H1 (cell line): ENCODE data around the gene FOXF1. TPM values are rescaled to one million over a fixed set of nuclear protein-coding genes. Genes with fewer than 3 reads are reported as not detected.

Experiments
- CTCF ChIA-PET: fragments of 300-600 bp; sonication (Branson Sonifier 250); formaldehyde crosslinking; loops from one replicate; lab custom pipeline; 2021; ENCODE audit not compliant: partially characterized antibody; lab: Charles Lee
- POLR2A ChIA-PET: fragments of 300-600 bp; sonication (Branson Sonifier 250); formaldehyde crosslinking; loops from one replicate; lab custom pipeline; 2021; ENCODE audit warnings: inconsistent platforms; ENCODE audit not compliant: partially characterized antibody; lab: Charles Lee
- DNase-seq, 2 experiments: peaks; one replicate each; pipeline versions ENCODE4 v3.0.0 to v3.0.0-alpha.2; 2010 to 2022; ENCODE audit warnings: low spot score in 2 of 2, low read depth in 1 of 2, mixed read lengths in 1 of 2
- FAIRE-seq: peaks from 2 replicates; lab custom pipeline; 2011; peaks lifted over from hg19 to GRCh38; lab: Jason Lieb, UNC
- H2AFZ ChIP-seq: 2 replicates; pipeline ENCODE4 v1.8.1; 2012; ENCODE audit warnings: low read length, inconsistent platforms
- H2AK5ac ChIP-seq: 2 replicates; pipeline ENCODE4 v1.6.1; 2013; ENCODE audit warnings: low read depth, low read length
- H2BK120ac ChIP-seq: replicated peaks from 2 replicates; pipeline ENCODE3; 2013; ENCODE audit warnings: low read depth, low read length, inconsistent platforms
- H2BK12ac ChIP-seq: 2 replicates; pipeline ENCODE4 v1.6.1; 2013; ENCODE audit warnings: low read depth, low read length
- H2BK15ac ChIP-seq: 2 replicates; pipeline ENCODE4 v1.6.1; 2013; ENCODE audit warnings: low read length
- H2BK20ac ChIP-seq: 2 replicates; pipeline ENCODE4 v1.6.1; 2013; ENCODE audit warnings: low read length
- H2BK5ac ChIP-seq: 2 replicates; pipeline ENCODE4 v1.6.1; 2013; ENCODE audit warnings: low read depth, low read length
- H3K14ac ChIP-seq: 2 replicates; pipeline ENCODE4 v1.6.1; 2013; ENCODE audit warnings: inconsistent platforms; ENCODE audit not compliant: insufficient read length
- H3K18ac ChIP-seq: 2 replicates; pipeline ENCODE4 v1.6.1; 2013; ENCODE audit warnings: low read length; ENCODE audit errors: extremely low read depth
- H3K23ac ChIP-seq: 2 replicates; pipeline ENCODE4 v1.6.1; 2013; ENCODE audit warnings: inconsistent platforms; ENCODE audit not compliant: insufficient read length
- H3K23me2 ChIP-seq: 2 replicates; pipeline ENCODE4 v1.6.1; 2013; ENCODE audit warnings: low read depth, low read length
- H3K27ac ChIP-seq: 2 replicates; pipeline ENCODE4 v1.6.1; 2011; ENCODE audit warnings: low read depth, low read length, inconsistent platforms
- H3K27me3 ChIP-seq, 4 experiments: replicated peaks in 1 of 4; 1 replicate in 1 of 4; 2 replicates in 3 of 4; pipeline versions ENCODE4 v1.6.1 to v1.8.1; 2011 to 2013; ENCODE audit warnings: low read length in 3 of 4, mild to moderate bottlenecking in 3 of 4, inconsistent platforms in 2 of 4, mixed read lengths in 2 of 4, moderate library complexity in 1 of 4; ENCODE audit not compliant: control insufficient read depth in 3 of 4, insufficient read depth in 3 of 4; ENCODE audit errors: extremely low read depth in 1 of 4
- H3K36me3 ChIP-seq, 4 experiments: 2 replicates each; pipeline versions ENCODE4 v1.6.1 to v1.8.1; 2011 to 2013; ENCODE audit warnings: mild to moderate bottlenecking in 4 of 4, low read length in 3 of 4, moderate library complexity in 2 of 4, control low read depth in 1 of 4, inconsistent platforms in 1 of 4; ENCODE audit not compliant: insufficient read depth in 4 of 4, control insufficient read depth in 2 of 4
- H3K4ac ChIP-seq: replicated peaks from 2 replicates; pipeline ENCODE3; 2013; ENCODE audit warnings: low read length, low read depth, mixed read lengths, inconsistent platforms; ENCODE audit not compliant: insufficient read length
- H3K4me1 ChIP-seq, 4 experiments: replicated peaks in 1 of 4; 1 replicate in 1 of 4; 2 replicates in 3 of 4; pipeline versions ENCODE4 v1.6.1 to v1.8.1; 2011 to 2013; ENCODE audit warnings: low read length in 3 of 4, inconsistent platforms in 2 of 4, mixed read lengths in 1 of 4; ENCODE audit not compliant: insufficient read depth in 4 of 4, control insufficient read depth in 3 of 4
- H3K4me2 ChIP-seq, 2 experiments: 2 replicates each; pipeline versions ENCODE4 v1.6.1 to v1.8.1; 2011 to 2013; ENCODE audit warnings: low read depth in 2 of 2, low read length in 2 of 2, control low read depth in 1 of 2, inconsistent platforms in 1 of 2, mild to moderate bottlenecking in 1 of 2; ENCODE audit not compliant: insufficient read depth in 1 of 2
- H3K4me3 ChIP-seq, 4 experiments: fragments of 200-600, 300-600 bp in 1 of 4; sonication (generic), shearing (Covaris generic), sonication (Bioruptor Twin) in 1 of 4; 2 replicates each; pipeline versions ENCODE4 v1.5.1 to v1.8.1; 2011 to 2016; ENCODE audit warnings: low read length in 4 of 4, low read depth in 3 of 4, control low read depth in 2 of 4, inconsistent platforms in 2 of 4, mild to moderate bottlenecking in 2 of 4, mixed read lengths in 1 of 4, moderate library complexity in 1 of 4; ENCODE audit not compliant: insufficient read depth in 2 of 4; ENCODE audit errors: extremely low read depth in 1 of 4
- H3K56ac ChIP-seq: replicated peaks from 2 replicates; pipeline ENCODE3; 2013; ENCODE audit warnings: low read depth, mild to moderate bottlenecking, mixed read lengths, low read length, inconsistent platforms; ENCODE audit not compliant: insufficient read length
- H3K79me1 ChIP-seq: 2 replicates; pipeline ENCODE4 v1.6.1; 2013; ENCODE audit warnings: low read depth, low read length, control low read depth
- H3K79me2 ChIP-seq, 2 experiments: 2 replicates each; pipeline versions ENCODE4 v1.6.1 to v1.8.1; 2012 to 2013; ENCODE audit warnings: low read length in 2 of 2, mild to moderate bottlenecking in 2 of 2, inconsistent platforms in 1 of 2; ENCODE audit not compliant: insufficient read depth in 2 of 2, control insufficient read depth in 1 of 2
- H3K9ac ChIP-seq, 4 experiments: replicated peaks in 1 of 4; 1 replicate in 1 of 4; 2 replicates in 3 of 4; pipeline versions ENCODE4 v1.6.1 to v1.8.1; 2011 to 2013; ENCODE audit warnings: low read depth in 3 of 4, low read length in 3 of 4, control low read depth in 2 of 4, mild to moderate bottlenecking in 2 of 4, moderate library complexity in 2 of 4, inconsistent platforms in 1 of 4; ENCODE audit errors: extremely low read depth in 1 of 4
- H3K9me3 ChIP-seq, 2 experiments: 2 replicates each; pipeline versions ENCODE4 v1.6.1 to v1.8.1; 2012 to 2013; ENCODE audit warnings: mild to moderate bottlenecking in 2 of 2, moderate library complexity in 2 of 2, control low read depth in 1 of 2, inconsistent platforms in 1 of 2, low read depth in 1 of 2, low read length in 1 of 2, mixed read lengths in 1 of 2; ENCODE audit not compliant: insufficient read depth in 2 of 2
- H4K20me1 ChIP-seq, 2 experiments: replicated peaks in 1 of 2; 2 replicates each; pipeline versions ENCODE3 to v1.8.1; 2011 to 2013; ENCODE audit warnings: inconsistent platforms in 2 of 2, low read length in 2 of 2, mild to moderate bottlenecking in 1 of 2; ENCODE audit not compliant: insufficient read depth in 2 of 2, control insufficient read depth in 1 of 2
- H4K5ac ChIP-seq: 2 replicates; pipeline ENCODE4 v1.6.1; 2013; ENCODE audit warnings: low read length, low read depth, mixed read lengths, inconsistent platforms; ENCODE audit not compliant: insufficient read length
- H4K8ac ChIP-seq: 2 replicates; pipeline ENCODE4 v1.8.0; 2013; ENCODE audit warnings: mild to moderate bottlenecking, moderate library complexity, low read length, inconsistent platforms; ENCODE audit not compliant: insufficient read depth; ENCODE audit errors: extremely low read depth
- H4K91ac ChIP-seq: replicated peaks from 2 replicates; pipeline ENCODE3; 2013; ENCODE audit warnings: low read length, mixed read lengths, inconsistent platforms; ENCODE audit not compliant: insufficient read length
- KDM1A ChIP-seq: fragments of 200-600, 300-600 bp; sonication (generic); IDR thresholded peaks from 2 replicates; pipeline ENCODE4 v1.7.1; 2016; ENCODE audit warnings: mild to moderate bottlenecking, low read length, borderline replicate concordance
- NANOG ChIP-seq: IDR thresholded peaks from 2 replicates; pipeline ENCODE4 v1.6.1; 2011; ENCODE audit warnings: low read length, low read depth, mild to moderate bottlenecking, inconsistent platforms; ENCODE audit not compliant: insufficient read depth, poor library complexity, severe bottlenecking
- POLR2AphosphoS5 ChIP-seq: IDR thresholded peaks from 2 replicates; pipeline ENCODE4 v1.6.1; 2011; ENCODE audit warnings: low read depth, low read length
- RAD21 ChIP-seq, 2 experiments: IDR thresholded peaks in 1 of 2; conservative IDR thresholded peaks in 1 of 2; 2 replicates each; pipeline ENCODE4 v1.6.1; 2011; ENCODE audit warnings: low read depth in 2 of 2, low read length in 2 of 2, improper control_type of control experiment in 1 of 2, inconsistent platforms in 1 of 2, mild to moderate bottlenecking in 1 of 2, moderate library complexity in 1 of 2
- RNF2 ChIP-seq: fragments of 200-900, 300-1000 bp; sonication (generic); IDR thresholded peaks from 2 replicates; pipeline ENCODE4 v1.7.1; 2016; ENCODE audit warnings: borderline replicate concordance, low read depth, mild to moderate bottlenecking, antibody characterized with exemption, low read length; ENCODE audit not compliant: poor library complexity, severe bottlenecking; ENCODE audit errors: missing control alignments
- SAP30 ChIP-seq: fragments of 300-600 bp; sonication (generic); IDR thresholded peaks from 2 replicates; pipeline ENCODE4 v1.7.1; 2012; ENCODE audit warnings: low read length, moderate library complexity, mild to moderate bottlenecking, inconsistent platforms; ENCODE audit not compliant: insufficient read depth, insufficient replicate concordance
- SIX5 ChIP-seq: IDR thresholded peaks from 2 replicates; pipeline ENCODE4 v1.6.1; 2011; ENCODE audit warnings: mild to moderate bottlenecking, low read depth, low read length
- SP2 ChIP-seq: IDR thresholded peaks from 2 replicates; pipeline ENCODE4 v1.6.1; 2012; ENCODE audit warnings: mild to moderate bottlenecking, low read length, inconsistent platforms
- TBP ChIP-seq: IDR thresholded peaks from 2 replicates; pipeline ENCODE4 v1.6.1; 2011; ENCODE audit warnings: low read depth, low read length, improper control_type of control experiment
- TEAD4 ChIP-seq: IDR thresholded peaks from 2 replicates; pipeline ENCODE4 v1.6.1; 2012; ENCODE audit warnings: low read depth, low read length, inconsistent platforms, mixed read lengths
- WGBS, 2 experiments: shearing (Covaris generic) in 1 of 2; methylation state at CpG; one replicate each; pipeline versions ENCODE4 v1.1.6 to v1.1.7; 2013 to 2015; ENCODE audit warnings: low lambda C conversion rate in 2 of 2, mixed read lengths in 2 of 2, inconsistent platforms in 1 of 2, low coverage in 1 of 2, missing lambda C conversion rate in 1 of 2; ENCODE audit not compliant: insufficient replicate concordance in 2 of 2, insufficient coverage in 1 of 2, insufficient read length in 1 of 2; ENCODE audit errors: extremely low coverage in 1 of 2, missing lambda C conversion rate in 1 of 2; 5-methylcytosine and 5-hydroxymethylcytosine counted together
- polyA plus RNA-seq, 7 experiments: library from polyadenylated mRNA; depleted of rRNA in 3 of 7; stranded (reverse) in 5 of 7; unstranded in 2 of 7; fragments of >200 nt in 5 of 7; fragments of 200-250 nt in 2 of 7; gene quantifications; 1 replicate in 5 of 7; 2 replicates in 1 of 7; 4 replicates in 1 of 7; pipeline versions ENCODE4 v1.2.1 to v1.2.3, GENCODE V29; 2011 to 2013; ENCODE audit warnings: missing spikeins in 2 of 7, mixed read lengths in 2 of 7
- total RNA-seq: library from RNA; stranded (reverse); fragmentation: NEBNext Ultra II Directional; extraction: Animal tissue kit (Norgen Biotek cat#: 25700); gene quantifications from 2 replicates; pipeline ENCODE4 v1.2.1, GENCODE V29; 2021

The FOXF1 gene
- total and polyA plus RNA-seq, 2 of the 8 experiments (the other 6 are each of a cell fraction or from before 2014, with no cell fraction given) = 0.02 TPM; not detected in 1

- no peak overlapping the region for H3K27ac ChIP-seq
- no peak overlapping the region for H4K91ac ChIP-seq
- H3K14ac ChIP-seq = no peak overlapping the region
- no peak for FAIRE-seq
- H3K9ac ChIP-seq = no peak overlapping the region
- no peak overlapping the region for H2AK5ac ChIP-seq
- H2BK5ac ChIP-seq = no peak overlapping the region; the same call in 1 of the 2 replicates
- no peaks in the 10 kb centered on the region for H3K23me2 ChIP-seq
- H2BK12ac ChIP-seq = no peak overlapping the region
- H2BK120ac ChIP-seq = no peak overlapping the region
- H3K4me2 ChIP-seq = no peak overlapping the region
- no peaks in the 10 kb centered on the region for H3K9me3 ChIP-seq
- WGBS, 2 experiments = 89% methylated on average over 11 of the region's 11 CpGs; no CpG with 5 or more reads in 1 of the 2 experiments
- no peak overlapping the region for H3K23ac ChIP-seq
- H3K79me1 ChIP-seq = no peaks in the 10 kb centered on the region
- H4K8ac ChIP-seq = no peak overlapping the region
- no peaks in the 10 kb centered on the region for H3K79me2 ChIP-seq
- no peak overlapping the region for H3K4me3 ChIP-seq
- H2AFZ ChIP-seq = no peak overlapping the region
- CTCF ChIA-PET = interaction anchor here (1.4 to 1.7 kb wide), 2 partner anchors 20 to 23 kb away, joined by 4 read pairs; no protein-coding TSS in a partner anchor
- no peak overlapping the region for H3K18ac ChIP-seq
- no peak overlapping the region for H3K56ac ChIP-seq
- POLR2A ChIA-PET = no interaction called here
- no peak overlapping the region for H3K4ac ChIP-seq
- DNase-seq = no peak
- H4K20me1 ChIP-seq = peaks cover 0 to 2% of the 10 kb centered on the region in 2 experiments
- no peak overlapping the region for H2BK15ac ChIP-seq
- H3K4me1 ChIP-seq = no peaks in the 10 kb centered on the region
- no peak overlapping the region for H4K5ac ChIP-seq
- peaks cover 0 to 7% (median 3%) of the 10 kb centered on the region in 4 experiments; a peak in 5 of 8 replicates for H3K36me3 ChIP-seq
- H2BK20ac ChIP-seq = no peak overlapping the region
- TF ChIP-seq SAP30 = no peak
- TF ChIP-seq TBP = no peak
- no peak for TF ChIP-seq TEAD4
- TF ChIP-seq SIX5 = no peak
- no peak for TF ChIP-seq RNF2
- TF ChIP-seq NANOG = no peak
- TF ChIP-seq RAD21 (IDR thresholded peaks at IDR 0.05 in 1 of 2, conservative IDR thresholded peaks at IDR 0.05 in 1 of 2; ENCODE audit: low read depth in 2 of 2, low read length in 2 of 2) = no peak
- TF ChIP-seq SP2 = no peak
- TF ChIP-seq POLR2AphosphoS5 = no peak
- no peak for TF ChIP-seq KDM1A
- H3K27me3 ChIP-seq = no peaks in the 10 kb centered on the region
Observed at GRCh38 chr16:86541560-86541959, 31.2 kb downstream of the FOXF1 start.
